Measurements from ENCODE around the gene MAP3K12. TPM values are rescaled to one million over a fixed set of nuclear protein-coding genes. Genes with fewer than 3 reads are reported as not detected.

Gene MAP3K12
- total RNA-seq, 3 donors from 2014 or later (not counting 1 experiment from before 2014, with no cell fraction given): 15.3 to 21.8 (median 21.8) TPM

DNA sequence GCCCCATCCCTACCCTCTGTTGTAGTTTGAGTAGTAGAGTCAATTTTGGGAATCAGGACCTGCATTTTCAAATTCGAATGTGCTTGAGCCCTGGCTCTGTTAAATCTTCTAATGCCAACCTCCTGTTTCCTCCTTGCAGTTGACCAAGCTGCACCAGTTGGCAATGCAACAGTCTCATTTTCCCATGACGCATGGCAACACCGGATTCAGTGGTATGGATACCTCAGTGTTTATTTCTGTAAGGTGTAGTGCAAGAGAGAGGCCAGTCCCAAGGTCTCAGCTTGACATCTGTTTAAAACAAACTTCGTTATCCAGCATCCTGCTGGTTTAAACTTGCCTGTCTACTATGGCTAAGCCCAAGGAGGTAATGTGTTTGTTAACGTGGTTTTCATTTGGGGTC, 32.2 kb downstream of the MAP3K12 start:
- DNase-seq (no peak), ATAC-seq (no peak)
- Histone ChIP-seq H3K9me3 (ENCODE audit: control insufficient read depth, insufficient read depth, low read length) (no peaks in the 10 kb centered on the region), H3K4me1 (ENCODE audit: control insufficient read depth, insufficient read depth, low read length) (no peaks in the 10 kb centered on the region), H3K27ac (ENCODE audit: low read length) (no peak overlapping the region), H3K36me3 (ENCODE audit: control insufficient read depth, insufficient read depth, low read length) (peaks cover 94% of the 10 kb centered on the region), H3K27me3 (ENCODE audit: control insufficient read depth, insufficient read depth, low read length) (no peaks in the 10 kb centered on the region), H3K4me3 (ENCODE audit: low read length) (no peak overlapping the region)
- WGBS (ENCODE audit: insufficient coverage): 92% methylated on average over 5 of the region's 5 CpGs
- intact Hi-C loops (cut with micrococcal nuclease): no loop called here
- TF ChIP-seq, protein P1, sequence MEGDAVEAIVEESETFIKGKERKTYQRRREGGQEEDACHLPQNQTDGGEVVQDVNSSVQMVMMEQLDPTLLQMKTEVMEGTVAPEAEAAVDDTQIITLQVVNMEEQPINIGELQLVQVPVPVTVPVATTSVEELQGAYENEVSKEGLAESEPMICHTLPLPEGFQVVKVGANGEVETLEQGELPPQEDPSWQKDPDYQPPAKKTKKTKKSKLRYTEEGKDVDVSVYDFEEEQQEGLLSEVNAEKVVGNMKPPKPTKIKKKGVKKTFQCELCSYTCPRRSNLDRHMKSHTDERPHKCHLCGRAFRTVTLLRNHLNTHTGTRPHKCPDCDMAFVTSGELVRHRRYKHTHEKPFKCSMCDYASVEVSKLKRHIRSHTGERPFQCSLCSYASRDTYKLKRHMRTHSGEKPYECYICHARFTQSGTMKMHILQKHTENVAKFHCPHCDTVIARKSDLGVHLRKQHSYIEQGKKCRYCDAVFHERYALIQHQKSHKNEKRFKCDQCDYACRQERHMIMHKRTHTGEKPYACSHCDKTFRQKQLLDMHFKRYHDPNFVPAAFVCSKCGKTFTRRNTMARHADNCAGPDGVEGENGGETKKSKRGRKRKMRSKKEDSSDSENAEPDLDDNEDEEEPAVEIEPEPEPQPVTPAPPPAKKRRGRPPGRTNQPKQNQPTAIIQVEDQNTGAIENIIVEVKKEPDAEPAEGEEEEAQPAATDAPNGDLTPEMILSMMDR (IDR thresholded peaks at IDR 0.05): no peak
- H3K4me1 Mint-ChIP-seq: peaks cover 32 to 35% of the 10 kb centered on the region in 2 donors
- peaks cover 42% of the 10 kb centered on the region for H3K36me3 Mint-ChIP-seq
- no peaks in the 10 kb centered on the region for H3K9me3 Mint-ChIP-seq
- no peak overlapping the region for H3K4me3 Mint-ChIP-seq
- H3K27ac Mint-ChIP-seq: peak overlapping the region in 1 of 2 donors; percentile 48
- no peaks in the 10 kb centered on the region for H3K27me3 Mint-ChIP-seq (ENCODE audit: low read depth in 2 of 2)

DNA sequence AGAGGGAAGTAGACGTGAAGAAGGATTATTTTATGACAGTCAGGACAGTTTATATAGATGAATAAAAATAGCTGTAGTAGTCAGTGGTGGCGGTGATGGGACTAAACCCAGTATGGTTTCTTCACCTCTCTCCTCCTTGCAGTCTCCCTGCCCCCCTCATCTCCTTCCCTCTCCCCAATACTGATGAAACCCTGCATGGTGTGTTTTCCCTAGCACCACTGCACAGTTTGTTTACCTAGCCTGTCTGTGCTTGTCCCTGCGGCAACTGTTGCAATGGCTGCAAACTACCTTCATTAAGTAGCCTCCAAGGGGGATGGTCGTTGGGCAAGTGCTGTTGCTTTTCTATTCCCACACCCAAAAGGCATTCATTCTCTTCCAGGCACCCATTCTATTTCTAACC, 32.6 kb downstream of the MAP3K12 start:
- H3K36me3 Mint-ChIP-seq: peaks cover 38% of the 10 kb centered on the region
- Histone ChIP-seq H3K27ac (ENCODE audit: low read length) (no peak overlapping the region), H3K4me3 (ENCODE audit: low read length) (no peak overlapping the region), H3K27me3 (ENCODE audit: control insufficient read depth, insufficient read depth, low read length) (no peaks in the 10 kb centered on the region), H3K9me3 (ENCODE audit: control insufficient read depth, insufficient read depth, low read length) (no peaks in the 10 kb centered on the region), H3K36me3 (ENCODE audit: control insufficient read depth, insufficient read depth, low read length) (peaks cover 94% of the 10 kb centered on the region), H3K4me1 (ENCODE audit: control insufficient read depth, insufficient read depth, low read length) (no peaks in the 10 kb centered on the region)
- H3K27ac Mint-ChIP-seq: peak overlapping the region in 1 of 2 donors; percentile 48
- peaks cover 27 to 31% of the 10 kb centered on the region in 2 donors for H3K4me1 Mint-ChIP-seq
- 94% methylated on average over 4 of the region's 4 CpGs for WGBS (ENCODE audit: insufficient coverage)
- intact Hi-C loops (cut with micrococcal nuclease): no loop called here
- TF ChIP-seq, protein P1 (IDR thresholded peaks at IDR 0.05): no peak
- ATAC-seq (no peak), DNase-seq (no peak)
- H3K9me3 Mint-ChIP-seq: no peaks in the 10 kb centered on the region
- no peak overlapping the region for H3K4me3 Mint-ChIP-seq
- H3K27me3 Mint-ChIP-seq (ENCODE audit: low read depth in 2 of 2): no peaks in the 10 kb centered on the region

DNA sequence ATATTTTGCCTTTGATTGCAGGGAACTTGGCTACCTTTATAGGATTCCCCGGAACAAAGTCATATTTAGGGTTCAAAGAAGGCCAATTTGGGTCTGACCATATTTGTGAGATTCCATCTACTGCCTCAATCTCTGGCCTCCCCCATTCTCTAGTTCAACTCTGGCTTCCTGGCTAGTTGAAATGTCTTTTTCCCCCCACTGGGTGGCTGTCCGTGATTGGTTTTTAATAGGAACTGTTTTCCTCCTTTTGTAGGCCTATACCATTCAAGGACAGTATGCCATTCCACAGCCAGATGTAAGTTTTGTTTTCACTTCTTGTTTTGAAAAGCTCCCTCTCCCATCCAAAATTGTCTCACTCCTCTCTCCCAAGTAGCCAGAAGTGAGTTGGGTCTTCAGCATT, 33.6 kb downstream of the MAP3K12 start:
- peaks cover 31 to 35% of the 10 kb centered on the region in 2 donors for H3K4me1 Mint-ChIP-seq
- H3K9me3 ChIP-seq (ENCODE audit: control insufficient read depth, insufficient read depth, low read length): no peaks in the 10 kb centered on the region
- H3K27ac Mint-ChIP-seq: peak overlapping the region; percentile 48 to 64
- no peak for DNase-seq
- no peak for ATAC-seq
- intact Hi-C loops (cut with micrococcal nuclease): no loop called here
- H3K4me3 Mint-ChIP-seq: no peak overlapping the region
- H3K4me3 ChIP-seq (ENCODE audit: low read length): no peak overlapping the region
- H3K4me1 ChIP-seq (ENCODE audit: control insufficient read depth, insufficient read depth, low read length): no peaks in the 10 kb centered on the region
- TF ChIP-seq, protein P1 (IDR thresholded peaks at IDR 0.05): no peak
- no peaks in the 10 kb centered on the region for H3K27me3 ChIP-seq (ENCODE audit: control insufficient read depth, insufficient read depth, low read length)
- H3K27me3 Mint-ChIP-seq (ENCODE audit: low read depth in 2 of 2): no peaks in the 10 kb centered on the region
- peaks cover 41% of the 10 kb centered on the region for H3K36me3 Mint-ChIP-seq
- no peak overlapping the region for H3K27ac ChIP-seq (ENCODE audit: low read length)
- H3K9me3 Mint-ChIP-seq: no peaks in the 10 kb centered on the region
- H3K36me3 ChIP-seq (ENCODE audit: control insufficient read depth, insufficient read depth, low read length): peaks cover 97% of the 10 kb centered on the region
- WGBS (ENCODE audit: insufficient coverage): 91% methylated on average over 2 of the region's 2 CpGs

Measured in natural killer cell (primary cell).